Loucy (cell line): ENCODE results near the gene RGS6.

Source experiments
- EZH2phosphoT487 ChIP-seq: fragments of 200-600 bp; IDR thresholded peaks from 2 replicates; pipeline ENCODE4 v1.6.1; 2018; ENCODE audit warnings: antibody characterized with exemption, mild to moderate bottlenecking, moderate library complexity, borderline replicate concordance
- TF ChIP-seq, protein P1 (sequence below): fragments of 200-600 bp; sonication (generic); conservative IDR thresholded peaks from 2 replicates; pipeline ENCODE4 v1.5.1; 2014; ENCODE audit warnings: mild to moderate bottlenecking, antibody characterized with exemption, low read length

DNA sequence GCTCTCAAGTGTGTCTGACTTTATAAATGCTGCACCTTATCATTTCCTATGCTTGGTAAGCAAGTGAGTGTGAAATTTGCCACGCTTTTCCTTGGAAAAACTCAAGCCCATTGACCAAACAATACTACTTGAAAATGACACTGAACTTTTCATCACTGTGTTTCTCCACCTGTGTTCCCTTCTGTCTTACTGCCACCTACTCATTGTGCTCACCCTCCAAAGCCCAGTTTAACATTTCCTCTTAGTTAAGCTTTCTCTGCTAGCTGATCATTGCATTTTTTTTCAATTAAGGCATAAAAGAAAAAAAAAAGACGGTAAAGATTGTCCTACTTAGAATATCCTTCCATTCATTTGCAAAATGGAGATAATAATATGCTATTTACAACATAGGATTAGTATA is 516.0 kb downstream of the RGS6 start:
- TF ChIP-seq, protein P1, sequence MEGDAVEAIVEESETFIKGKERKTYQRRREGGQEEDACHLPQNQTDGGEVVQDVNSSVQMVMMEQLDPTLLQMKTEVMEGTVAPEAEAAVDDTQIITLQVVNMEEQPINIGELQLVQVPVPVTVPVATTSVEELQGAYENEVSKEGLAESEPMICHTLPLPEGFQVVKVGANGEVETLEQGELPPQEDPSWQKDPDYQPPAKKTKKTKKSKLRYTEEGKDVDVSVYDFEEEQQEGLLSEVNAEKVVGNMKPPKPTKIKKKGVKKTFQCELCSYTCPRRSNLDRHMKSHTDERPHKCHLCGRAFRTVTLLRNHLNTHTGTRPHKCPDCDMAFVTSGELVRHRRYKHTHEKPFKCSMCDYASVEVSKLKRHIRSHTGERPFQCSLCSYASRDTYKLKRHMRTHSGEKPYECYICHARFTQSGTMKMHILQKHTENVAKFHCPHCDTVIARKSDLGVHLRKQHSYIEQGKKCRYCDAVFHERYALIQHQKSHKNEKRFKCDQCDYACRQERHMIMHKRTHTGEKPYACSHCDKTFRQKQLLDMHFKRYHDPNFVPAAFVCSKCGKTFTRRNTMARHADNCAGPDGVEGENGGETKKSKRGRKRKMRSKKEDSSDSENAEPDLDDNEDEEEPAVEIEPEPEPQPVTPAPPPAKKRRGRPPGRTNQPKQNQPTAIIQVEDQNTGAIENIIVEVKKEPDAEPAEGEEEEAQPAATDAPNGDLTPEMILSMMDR, result no peak
- TF ChIP-seq EZH2phosphoT487, result no peak
